Prostate gland (tissue), 2 donors: ENCODE results near the gene DYDC1.

ENCODE experiments used
- CTCF ChIP-seq, 4 experiments: fragments of 200-600 bp in 2 of 4; fragments of 450-650 bp in 2 of 4; sonication (generic) in 2 of 4; IDR thresholded peaks; 1 replicate in 3 of 4; 2 replicates in 1 of 4; pipeline ENCODE4 v1.5.1; 2016 to 2019; ENCODE audit warnings: antibody characterized with exemption in 4 of 4, mild to moderate bottlenecking in 2 of 4, moderate library complexity in 2 of 4
- POLR2A ChIP-seq: fragments of 450-650 bp; IDR thresholded peaks from one replicate; pipeline ENCODE4 v1.6.1; 2016; ENCODE audit warnings: antibody characterized with exemption, mild to moderate bottlenecking
- POLR2AphosphoS5 ChIP-seq: sonication (generic); formaldehyde crosslinking; IDR thresholded peaks from one replicate; pipeline ENCODE4 v1.6.1; 2017; ENCODE audit warnings: antibody characterized with exemption

DNA sequence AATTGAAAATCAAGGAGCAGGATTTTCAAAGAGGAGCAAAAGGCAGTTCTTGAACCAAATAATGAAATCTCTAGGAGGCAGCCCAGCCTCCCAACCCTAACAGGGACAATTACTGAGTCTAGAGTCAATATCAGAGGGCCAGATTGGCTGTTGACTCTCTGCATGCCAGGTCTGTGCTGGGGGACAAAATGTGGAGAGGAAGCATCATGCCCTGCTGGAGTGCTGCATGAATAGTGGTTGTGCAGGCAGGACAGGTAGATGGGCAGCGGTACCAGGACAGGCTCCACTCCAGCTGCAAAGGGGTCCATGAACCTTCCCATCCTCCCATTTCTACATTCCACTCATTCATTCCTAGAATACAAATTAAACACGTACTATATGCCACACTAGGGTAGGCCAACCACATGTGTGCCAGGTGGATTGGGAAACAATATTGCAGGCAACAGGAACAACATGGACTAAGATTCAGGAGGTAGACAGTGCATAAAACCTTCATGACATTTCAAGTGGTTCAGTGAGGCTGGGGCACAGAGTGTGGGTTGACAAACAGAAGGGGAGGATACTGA is 36.7 kb downstream of the DYDC1 start:
- TF ChIP-seq CTCF (IDR thresholded peaks at IDR 0.05) (no peak), POLR2A (no peak), POLR2AphosphoS5 (no peak)
